Measurements from ENCODE around the gene ZNF627.

ZNF627 gene

DNA sequence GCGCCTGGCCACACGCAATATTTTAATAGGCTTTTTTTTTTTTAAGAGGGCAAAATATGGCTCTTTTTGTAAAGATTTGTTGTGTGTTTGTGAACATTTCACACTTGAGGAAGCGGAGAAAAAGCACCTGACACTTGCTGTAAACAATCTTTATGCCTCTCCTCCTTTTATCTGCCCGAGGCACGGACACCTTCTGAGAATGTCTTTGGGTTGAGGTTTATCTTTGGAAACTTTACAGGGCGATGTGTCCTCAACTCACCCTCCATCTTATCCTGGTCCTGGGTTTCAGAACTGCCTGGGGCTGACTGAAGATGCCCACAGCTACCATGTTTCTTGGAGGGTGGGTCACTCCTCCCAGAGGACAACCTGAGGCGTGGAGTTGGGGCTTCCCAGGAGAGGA lies 44.0 kb downstream of the ZNF627 start:
- TF ChIP-seq, protein P1, sequence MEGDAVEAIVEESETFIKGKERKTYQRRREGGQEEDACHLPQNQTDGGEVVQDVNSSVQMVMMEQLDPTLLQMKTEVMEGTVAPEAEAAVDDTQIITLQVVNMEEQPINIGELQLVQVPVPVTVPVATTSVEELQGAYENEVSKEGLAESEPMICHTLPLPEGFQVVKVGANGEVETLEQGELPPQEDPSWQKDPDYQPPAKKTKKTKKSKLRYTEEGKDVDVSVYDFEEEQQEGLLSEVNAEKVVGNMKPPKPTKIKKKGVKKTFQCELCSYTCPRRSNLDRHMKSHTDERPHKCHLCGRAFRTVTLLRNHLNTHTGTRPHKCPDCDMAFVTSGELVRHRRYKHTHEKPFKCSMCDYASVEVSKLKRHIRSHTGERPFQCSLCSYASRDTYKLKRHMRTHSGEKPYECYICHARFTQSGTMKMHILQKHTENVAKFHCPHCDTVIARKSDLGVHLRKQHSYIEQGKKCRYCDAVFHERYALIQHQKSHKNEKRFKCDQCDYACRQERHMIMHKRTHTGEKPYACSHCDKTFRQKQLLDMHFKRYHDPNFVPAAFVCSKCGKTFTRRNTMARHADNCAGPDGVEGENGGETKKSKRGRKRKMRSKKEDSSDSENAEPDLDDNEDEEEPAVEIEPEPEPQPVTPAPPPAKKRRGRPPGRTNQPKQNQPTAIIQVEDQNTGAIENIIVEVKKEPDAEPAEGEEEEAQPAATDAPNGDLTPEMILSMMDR (conservative IDR thresholded peaks at IDR 0.05; ENCODE audit: low read depth), result no peak
- H3K27ac ChIP-seq, result no peak overlapping the region
- no peak for DNase-seq (ENCODE audit: low spot score)
- ChIA-PET CTCF (no interaction called here), POLR2A (ENCODE audit: low non-redundant PET) (no interaction called here)

DNA sequence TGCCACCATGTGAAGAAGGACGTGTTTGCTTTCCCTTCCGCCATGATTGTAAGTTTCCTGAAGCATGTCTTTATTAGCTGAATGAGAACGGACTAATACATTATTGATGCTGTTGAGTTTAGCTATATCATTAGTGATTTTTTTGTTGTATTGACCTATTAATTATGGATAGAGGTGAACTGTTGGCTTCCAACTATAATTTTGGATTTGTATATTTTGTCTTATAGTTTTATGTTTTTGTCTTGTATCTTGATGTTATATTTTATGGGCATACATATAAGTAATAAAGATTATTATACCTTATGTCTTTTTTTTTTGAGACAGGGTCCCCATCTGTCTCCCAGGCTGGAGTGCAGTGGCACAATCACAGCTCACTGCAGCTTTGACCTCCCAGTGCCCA lies 45.6 kb downstream of the ZNF627 start:
- CTCF ChIA-PET, result interaction anchor here (0.6 to 1.0 kb wide), 5 partner anchors 15 to 1738 kb away, joined by 3 to 6 read pairs (median 4); no protein-coding TSS in a partner anchor
- TF ChIP-seq, protein P1 (conservative IDR thresholded peaks at IDR 0.05; ENCODE audit: low read depth), result no peak
- no peak for DNase-seq (ENCODE audit: low spot score)
- H3K27ac ChIP-seq, result no peak overlapping the region
- POLR2A ChIA-PET (ENCODE audit: low non-redundant PET), result no interaction called here

DNA sequence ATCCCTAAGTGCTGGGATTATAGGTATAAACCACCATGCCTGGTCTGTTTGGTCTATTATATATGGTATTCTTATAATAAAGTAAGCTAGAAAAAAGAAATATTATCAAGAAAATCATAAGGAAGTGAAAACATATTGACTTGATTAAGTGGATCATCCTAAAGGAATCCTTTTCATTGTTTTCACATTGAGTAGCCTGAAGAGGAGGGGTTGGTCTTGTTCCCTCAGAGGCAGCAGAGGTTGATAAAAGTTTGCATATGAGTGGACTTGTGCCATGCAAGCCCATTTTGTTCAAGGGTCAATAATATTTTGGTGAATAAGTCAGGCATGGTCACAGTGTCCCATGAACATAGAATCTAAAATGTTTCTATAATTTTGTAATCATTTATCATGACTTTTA lies 52.7 kb downstream of the ZNF627 start:
- POLR2A ChIA-PET (ENCODE audit: low non-redundant PET), result no interaction called here
- TF ChIP-seq, protein P1 (conservative IDR thresholded peaks at IDR 0.05; ENCODE audit: low read depth), result no peak
- H3K27ac ChIP-seq, result no peak overlapping the region
- no peak for DNase-seq (ENCODE audit: low spot score)
- CTCF ChIA-PET, result interaction anchor here (0.6 kb wide), 2 partner anchors 83 to 416 kb away, joined by 3 to 4 read pairs; no protein-coding TSS in a partner anchor

DNA sequence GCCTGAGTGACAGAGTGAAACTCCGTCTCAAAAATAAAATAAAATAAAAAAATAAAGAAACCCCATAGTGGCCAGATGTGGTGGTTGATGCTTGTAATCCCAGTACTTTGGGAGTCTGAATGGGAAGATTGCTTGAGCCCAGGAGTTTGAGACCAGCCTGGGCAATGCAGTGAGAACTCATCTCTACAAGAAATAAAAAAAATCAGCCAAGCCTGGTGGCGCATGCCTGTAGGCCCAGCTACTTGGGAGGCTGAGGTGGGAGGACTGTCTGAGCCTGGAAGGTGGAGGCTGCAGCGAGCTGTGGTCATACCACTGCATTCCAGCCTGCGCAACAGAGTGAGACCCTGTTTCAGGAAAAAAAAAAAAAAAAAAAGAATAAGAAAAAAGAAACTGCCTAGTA lies 53.8 kb downstream of the ZNF627 start:
- no peak overlapping the region for H3K27ac ChIP-seq
- ChIA-PET POLR2A (ENCODE audit: low non-redundant PET) (no interaction called here), CTCF (no interaction called here)
- DNase-seq (ENCODE audit: low spot score), result no peak
- TF ChIP-seq, protein P1 (conservative IDR thresholded peaks at IDR 0.05; ENCODE audit: low read depth), result no peak

DNA sequence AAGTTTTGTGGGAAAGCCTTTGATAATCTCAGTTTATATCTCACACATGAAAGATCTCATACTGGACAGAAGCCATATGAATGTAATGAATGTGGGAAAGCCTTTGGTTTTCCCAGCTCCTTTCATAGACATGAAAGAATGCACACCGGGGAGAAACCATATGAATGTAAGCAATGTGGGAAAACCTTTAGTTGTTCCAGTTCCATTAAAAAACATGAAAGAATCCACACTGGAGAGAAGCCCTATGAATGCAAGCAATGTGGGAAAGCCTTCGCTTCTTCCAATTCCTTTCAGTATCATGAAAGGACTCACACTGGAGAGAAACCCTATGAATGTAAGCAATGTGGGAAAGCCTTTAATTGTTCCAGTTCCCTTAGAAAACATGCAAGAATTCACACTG lies 54.8 kb downstream of the ZNF627 start:
- TF ChIP-seq, protein P1 (conservative IDR thresholded peaks at IDR 0.05; ENCODE audit: low read depth), result no peak
- ChIA-PET CTCF (interaction anchor here (0.7 kb wide), 1 partner anchor 55 kb away, joined by 3 read pairs; no protein-coding TSS in a partner anchor), POLR2A (ENCODE audit: low non-redundant PET) (no interaction called here)
- no peak overlapping the region for H3K27ac ChIP-seq
- DNase-seq (ENCODE audit: low spot score), result no peak

DNA sequence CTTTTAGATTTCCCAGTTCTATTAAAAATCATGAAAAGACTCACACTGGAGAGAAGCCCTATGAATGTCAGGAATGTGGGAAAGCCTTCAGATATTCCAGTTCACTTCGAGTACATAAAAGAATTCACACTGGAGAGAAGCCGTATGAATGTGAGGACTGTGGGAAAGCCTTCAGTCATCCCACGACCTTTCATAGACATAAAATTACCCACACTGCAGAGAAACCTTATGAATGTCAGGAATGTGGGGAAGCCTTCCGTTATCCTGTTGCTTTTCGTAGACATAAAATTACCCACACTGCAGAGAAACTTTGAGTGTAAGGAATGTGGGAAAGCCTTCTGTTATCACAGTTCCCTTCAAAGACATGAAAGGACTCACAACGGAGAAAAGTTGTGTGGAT lies 55.2 kb downstream of the ZNF627 start:
- DNase-seq (ENCODE audit: low spot score), result no peak
- ChIA-PET POLR2A (ENCODE audit: low non-redundant PET) (no interaction called here), CTCF (no interaction called here)
- H3K27ac ChIP-seq, result no peak overlapping the region
- TF ChIP-seq, protein P1 (conservative IDR thresholded peaks at IDR 0.05; ENCODE audit: low read depth), result no peak

DNA sequence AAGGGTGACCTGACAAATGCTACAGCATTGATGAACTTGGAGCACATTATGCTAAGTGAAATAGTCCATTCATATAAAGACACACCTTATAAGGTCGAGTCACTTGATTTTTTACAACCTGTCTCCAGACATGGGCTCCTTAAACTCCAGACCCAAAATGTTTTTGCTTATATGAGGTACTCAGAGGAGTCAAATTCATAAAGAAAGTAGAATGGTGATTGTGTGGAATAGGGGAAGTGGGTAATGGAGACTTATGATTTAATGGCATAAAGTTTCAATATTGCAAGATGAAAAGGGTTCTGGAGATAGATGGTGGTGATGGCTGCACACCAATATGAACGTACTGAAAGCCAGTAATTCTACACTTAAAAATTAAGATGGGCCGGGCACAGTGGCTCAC lies 59.3 kb downstream of the ZNF627 start:
- ChIA-PET POLR2A (ENCODE audit: low non-redundant PET) (no interaction called here), CTCF (no interaction called here)
- no peak for DNase-seq (ENCODE audit: low spot score)
- H3K27ac ChIP-seq, result no peak overlapping the region
- TF ChIP-seq, protein P1 (conservative IDR thresholded peaks at IDR 0.05; ENCODE audit: low read depth), result no peak
